Tongue (tissue), 2 donors: ENCODE data around the gene SCAP. TPM values are rescaled to one million over a fixed set of nuclear protein-coding genes. Genes with fewer than 3 reads are reported as not detected.
"Not testable (repeated sequence)": the region's sequence is repeated elsewhere in the genome, so short reads cannot be mapped to it uniquely, and the experiment has no call there.

Source experiments
- DNase-seq: peaks from one replicate; pipeline ENCODE4 v3.0.0-alpha.2; 2015
- total RNA-seq: library from RNA; depleted of rRNA; stranded (reverse); fragments of >200 nt; gene quantifications from one replicate; pipeline ENCODE4 v1.2.3, GENCODE V29; 2014

Gene SCAP
- total RNA-seq, 1 donor from 2014 or later = 58.6 TPM

- DNase-seq = not testable (repeated sequence)
Observed at GRCh38 chr3:47480267-47480666, 4.5 kb upstream of the SCAP start.

GRCh38 chr3:47479826-47480160, 4.1 kb upstream of the SCAP start:
- no peak for DNase-seq

- no peak for DNase-seq
Observed at GRCh38 chr3:47478022-47478421, 2.3 kb upstream of the SCAP start.

- no peak for DNase-seq
Observed at GRCh38 chr3:47476644-47477199, 981 bp upstream of the SCAP start.

- DNase-seq = no peak
Observed at GRCh38 chr3:47476330-47476626, 537 bp upstream of the SCAP start.

GRCh38 chr3:47475029-47475569, 642 bp downstream of the SCAP start:
- no peak for DNase-seq

- peak; percentile 17 for DNase-seq
Observed at GRCh38 chr3:47473391-47473790, 2.4 kb downstream of the SCAP start.

GRCh38 chr3:47469616-47470015, 6.1 kb downstream of the SCAP start:
- no peak for DNase-seq

GRCh38 chr3:47468315-47468714, 7.4 kb downstream of the SCAP start:
- not testable (repeated sequence) for DNase-seq

- DNase-seq = no peak
Observed at GRCh38 chr3:47464588-47464987, 11.2 kb downstream of the SCAP start.

GRCh38 chr3:47459534-47460085, 16.1 kb downstream of the SCAP start:
- DNase-seq = not testable (repeated sequence)

GRCh38 chr3:47456984-47457383, 18.8 kb downstream of the SCAP start:
- DNase-seq = no peak

- DNase-seq = no peak
Observed at GRCh38 chr3:47455806-47456452, 19.8 kb downstream of the SCAP start.

GRCh38 chr3:47452453-47453215, 23.1 kb downstream of the SCAP start:
- no peak for DNase-seq

GRCh38 chr3:47444103-47444502, 31.6 kb downstream of the SCAP start:
- peak; percentile 37 for DNase-seq

- DNase-seq = no peak
Observed at GRCh38 chr3:47443611-47443995, 32.1 kb downstream of the SCAP start.

GRCh38 chr3:47441796-47442551, 33.8 kb downstream of the SCAP start:
- DNase-seq = peak; percentile 45

- DNase-seq = no peak
Observed at GRCh38 chr3:47440131-47440530, 35.6 kb downstream of the SCAP start.

- DNase-seq = no peak
Observed at GRCh38 chr3:47436180-47436579, 39.6 kb downstream of the SCAP start.

GRCh38 chr3:47434849-47435248, 40.9 kb downstream of the SCAP start:
- DNase-seq = no peak

GRCh38 chr3:47433796-47434195, 41.9 kb downstream of the SCAP start:
- DNase-seq = no peak

GRCh38 chr3:47432673-47433072, 43.1 kb downstream of the SCAP start:
- no peak for DNase-seq

GRCh38 chr3:47431225-47431624, 44.5 kb downstream of the SCAP start:
- DNase-seq = no peak
